Gastroesophageal sphincter (tissue), 3 donors: ENCODE results near the gene FKRP.
"Not testable (repeated sequence)": the region's sequence is repeated elsewhere in the genome, so short reads cannot be mapped to it uniquely, and the experiment has no call there.

ENCODE experiments used
- CTCF ChIP-seq, 4 experiments: fragments of 200-600 bp in 2 of 4; fragments of 450-650 bp in 2 of 4; sonication (generic) in 1 of 4; IDR thresholded peaks; one replicate each; pipeline ENCODE4 v1.5.1; 2017 to 2019; ENCODE audit warnings: antibody characterized with exemption in 4 of 4, mild to moderate bottlenecking in 2 of 4, moderate library complexity in 2 of 4
- EP300 ChIP-seq: sonication (generic); formaldehyde crosslinking; IDR thresholded peaks from one replicate; pipeline ENCODE4 v1.6.1; 2017; ENCODE audit warnings: antibody characterized with exemption, mild to moderate bottlenecking
- POLR2A ChIP-seq, 2 donors: fragments of 450-650 bp; IDR thresholded peaks; one replicate each; pipeline ENCODE4 v1.6.1; 2017; ENCODE audit warnings: antibody characterized with exemption in 2 of 2, mild to moderate bottlenecking in 2 of 2, moderate library complexity in 1 of 2
- POLR2AphosphoS5 ChIP-seq: sonication (generic); formaldehyde crosslinking; IDR thresholded peaks from one replicate; pipeline ENCODE4 v1.6.1; 2017; ENCODE audit warnings: antibody characterized with exemption

DNA sequence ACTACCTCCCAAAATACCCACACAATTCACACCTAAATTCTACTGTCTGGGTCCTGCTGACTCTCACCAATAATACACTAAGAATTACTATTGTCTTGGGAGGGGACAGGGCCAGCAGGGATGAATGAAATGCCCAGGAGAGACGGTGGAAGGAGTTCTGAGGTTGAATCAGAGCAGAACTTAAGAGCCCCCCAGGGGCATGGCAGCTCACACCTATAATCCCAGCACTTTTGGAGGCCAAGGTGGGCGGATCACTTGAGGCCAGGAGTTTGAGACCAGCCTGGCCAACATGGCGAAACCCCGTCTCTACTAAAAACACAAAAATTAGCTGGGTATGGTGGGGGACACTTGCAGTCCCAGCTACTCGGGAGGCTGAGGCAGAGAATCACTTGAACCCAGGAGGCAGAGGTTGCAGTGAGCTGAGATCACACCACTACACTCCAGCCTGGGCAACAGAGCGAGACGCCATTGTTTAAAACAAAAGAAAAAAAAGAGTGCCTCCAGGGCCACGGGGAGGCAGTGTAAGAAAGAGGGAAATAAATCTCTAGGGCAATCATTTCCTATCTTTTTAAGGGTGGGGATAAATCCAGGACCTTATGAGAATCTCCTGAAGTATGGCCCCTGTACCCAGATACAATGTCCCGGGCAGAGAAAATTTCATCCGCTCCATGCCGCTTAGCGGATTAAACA is 32.2 kb downstream of the FKRP start:
- peak in 1 of 4 experiments; percentile 16 for TF ChIP-seq CTCF (IDR thresholded peaks at IDR 0.05)
- not testable (repeated sequence) for TF ChIP-seq EP300; POLR2A (IDR thresholded peaks at IDR 0.05); POLR2AphosphoS5
